ENCODE data around the gene SREK1IP1.
A peak's percentile ranks its signal among the peaks of the same experiment; 100 is the strongest.

Gene SREK1IP1

GRCh38 chr5:64768358-64769312 is at the start of gene SREK1IP1, which contains the start of gene CWC27:
Gene SREK1IP1, minus strand, starts transcription at chr5:64768691. Its CDS starts 174 bp downstream, at chr5:64768517.
Gene CWC27, plus strand, starts transcription at chr5:64768930. Its CDS starts 217 bp downstream, at chr5:64769147.
- Histone ChIP-seq H3K27ac (ENCODE audit: low read length) (peak within 1 kb of the TSS; percentile 96), H3K4me1 (ENCODE audit: control insufficient read depth in 1 of 2, insufficient read depth in 2 of 2, low read length in 2 of 2) (peaks cover 33 to 38% of the 10 kb centered on the region in 2 donors), H3K9me3 (ENCODE audit: control insufficient read depth in 1 of 2, low read length in 2 of 2) (no peaks in the 10 kb centered on the region)

GRCh38 chr5:64818245-64818644 is 49.8 kb upstream of the SREK1IP1 start:
- Histone ChIP-seq H3K27ac (ENCODE audit: low read length) (no peak overlapping the region), H3K9me3 (ENCODE audit: control insufficient read depth in 1 of 2, low read length in 2 of 2) (no peaks in the 10 kb centered on the region), H3K27me3 (ENCODE audit: low read depth, low read length) (no peaks in the 10 kb centered on the region), H3K36me3 (ENCODE audit: control insufficient read depth in 1 of 2, insufficient read depth in 2 of 2, low read length in 2 of 2) (no peaks in the 10 kb centered on the region), H3K4me1 (ENCODE audit: control insufficient read depth in 1 of 2, insufficient read depth in 2 of 2, low read length in 2 of 2) (no peaks in the 10 kb centered on the region), H3K4me3 (ENCODE audit: low read depth in 1 of 2, low read length in 2 of 2) (no peak overlapping the region)

More at GRCh38 chr5:64768358-64769312, at the start of gene SREK1IP1, which contains the start of gene CWC27:
- peaks cover 0 to 6% of the 10 kb centered on the region in 2 donors for H3K36me3 ChIP-seq (ENCODE audit: control insufficient read depth in 1 of 2, insufficient read depth in 2 of 2, low read length in 2 of 2)
- H3K27me3 ChIP-seq (ENCODE audit: low read depth, low read length), result no peaks in the 10 kb centered on the region
- peak within 1 kb of the TSS; percentile 98 to 99 for H3K4me3 ChIP-seq (ENCODE audit: low read depth in 1 of 2, low read length in 2 of 2)

GRCh38 chr5:64814073-64814472 is 45.6 kb upstream of the SREK1IP1 start:
- Histone ChIP-seq H3K36me3 (ENCODE audit: control insufficient read depth in 1 of 2, insufficient read depth in 2 of 2, low read length in 2 of 2) (no peaks in the 10 kb centered on the region), H3K4me1 (ENCODE audit: control insufficient read depth in 1 of 2, insufficient read depth in 2 of 2, low read length in 2 of 2) (no peaks in the 10 kb centered on the region), H3K27me3 (ENCODE audit: low read depth, low read length) (no peaks in the 10 kb centered on the region), H3K27ac (ENCODE audit: low read length) (no peak overlapping the region), H3K4me3 (ENCODE audit: low read depth in 1 of 2, low read length in 2 of 2) (no peak overlapping the region), H3K9me3 (ENCODE audit: control insufficient read depth in 1 of 2, low read length in 2 of 2) (no peaks in the 10 kb centered on the region)

- Histone ChIP-seq H3K27me3 (ENCODE audit: low read depth, low read length) (no peaks in the 10 kb centered on the region), H3K9me3 (ENCODE audit: control insufficient read depth in 1 of 2, low read length in 2 of 2) (no peaks in the 10 kb centered on the region), H3K27ac (ENCODE audit: low read length) (no peak overlapping the region), H3K4me3 (ENCODE audit: low read depth in 1 of 2, low read length in 2 of 2) (no peak overlapping the region), H3K4me1 (ENCODE audit: control insufficient read depth in 1 of 2, insufficient read depth in 2 of 2, low read length in 2 of 2) (no peaks in the 10 kb centered on the region), H3K36me3 (ENCODE audit: control insufficient read depth in 1 of 2, insufficient read depth in 2 of 2, low read length in 2 of 2) (peaks cover 0 to 5% of the 10 kb centered on the region in 2 donors)
Measured at GRCh38 chr5:64811050-64811640, 42.7 kb upstream of the SREK1IP1 start.

GRCh38 chr5:64807520-64807919 is 39.0 kb upstream of the SREK1IP1 start:
- no peaks in the 10 kb centered on the region for H3K27me3 ChIP-seq (ENCODE audit: low read depth, low read length)
- H3K27ac ChIP-seq (ENCODE audit: low read length), result no peak overlapping the region
- peaks cover 5 to 11% of the 10 kb centered on the region in 2 donors for H3K36me3 ChIP-seq (ENCODE audit: control insufficient read depth in 1 of 2, insufficient read depth in 2 of 2, low read length in 2 of 2)
- H3K4me1 ChIP-seq (ENCODE audit: control insufficient read depth in 1 of 2, insufficient read depth in 2 of 2, low read length in 2 of 2), result no peaks in the 10 kb centered on the region
- no peak overlapping the region for H3K4me3 ChIP-seq (ENCODE audit: low read depth in 1 of 2, low read length in 2 of 2)
- no peaks in the 10 kb centered on the region for H3K9me3 ChIP-seq (ENCODE audit: control insufficient read depth in 1 of 2, low read length in 2 of 2)

- peaks cover 11 to 16% of the 10 kb centered on the region in 2 donors for H3K36me3 ChIP-seq (ENCODE audit: control insufficient read depth in 1 of 2, insufficient read depth in 2 of 2, low read length in 2 of 2)
- H3K27ac ChIP-seq (ENCODE audit: low read length), result no peak overlapping the region
- no peaks in the 10 kb centered on the region for H3K4me1 ChIP-seq (ENCODE audit: control insufficient read depth in 1 of 2, insufficient read depth in 2 of 2, low read length in 2 of 2)
- no peaks in the 10 kb centered on the region for H3K27me3 ChIP-seq (ENCODE audit: low read depth, low read length)
- H3K9me3 ChIP-seq (ENCODE audit: control insufficient read depth in 1 of 2, low read length in 2 of 2), result no peaks in the 10 kb centered on the region
- no peak overlapping the region for H3K4me3 ChIP-seq (ENCODE audit: low read depth in 1 of 2, low read length in 2 of 2)
Measured at GRCh38 chr5:64806537-64806936, 38.0 kb upstream of the SREK1IP1 start.

GRCh38 chr5:64800926-64801325 is 32.4 kb upstream of the SREK1IP1 start:
- H3K4me3 ChIP-seq (ENCODE audit: low read depth in 1 of 2, low read length in 2 of 2), result no peak overlapping the region
- H3K27ac ChIP-seq (ENCODE audit: low read length), result no peak overlapping the region
- H3K27me3 ChIP-seq (ENCODE audit: low read depth, low read length), result no peaks in the 10 kb centered on the region
- H3K4me1 ChIP-seq (ENCODE audit: control insufficient read depth in 1 of 2, insufficient read depth in 2 of 2, low read length in 2 of 2), result no peaks in the 10 kb centered on the region
- H3K36me3 ChIP-seq (ENCODE audit: control insufficient read depth in 1 of 2, insufficient read depth in 2 of 2, low read length in 2 of 2), result peaks cover 11% of the 10 kb centered on the region in 2 donors
- H3K9me3 ChIP-seq (ENCODE audit: control insufficient read depth in 1 of 2, low read length in 2 of 2), result no peaks in the 10 kb centered on the region

- Histone ChIP-seq H3K9me3 (ENCODE audit: control insufficient read depth in 1 of 2, low read length in 2 of 2) (no peaks in the 10 kb centered on the region), H3K36me3 (ENCODE audit: control insufficient read depth in 1 of 2, insufficient read depth in 2 of 2, low read length in 2 of 2) (no peaks in the 10 kb centered on the region), H3K4me3 (ENCODE audit: low read depth in 1 of 2, low read length in 2 of 2) (no peak overlapping the region), H3K27me3 (ENCODE audit: low read depth, low read length) (no peaks in the 10 kb centered on the region), H3K27ac (ENCODE audit: low read length) (no peak overlapping the region), H3K4me1 (ENCODE audit: control insufficient read depth in 1 of 2, insufficient read depth in 2 of 2, low read length in 2 of 2) (no peaks in the 10 kb centered on the region)
Measured at GRCh38 chr5:64796301-64796700, 27.8 kb upstream of the SREK1IP1 start.

- Histone ChIP-seq H3K36me3 (ENCODE audit: control insufficient read depth in 1 of 2, insufficient read depth in 2 of 2, low read length in 2 of 2) (peaks cover 0 to 14% of the 10 kb centered on the region in 2 donors), H3K27me3 (ENCODE audit: low read depth, low read length) (no peaks in the 10 kb centered on the region), H3K9me3 (ENCODE audit: control insufficient read depth in 1 of 2, low read length in 2 of 2) (no peaks in the 10 kb centered on the region), H3K4me3 (ENCODE audit: low read depth in 1 of 2, low read length in 2 of 2) (no peak overlapping the region), H3K27ac (ENCODE audit: low read length) (no peak overlapping the region), H3K4me1 (ENCODE audit: control insufficient read depth in 1 of 2, insufficient read depth in 2 of 2, low read length in 2 of 2) (no peaks in the 10 kb centered on the region)
Measured at GRCh38 chr5:64794053-64794770, 25.7 kb upstream of the SREK1IP1 start.

- H3K4me3 ChIP-seq (ENCODE audit: low read depth in 1 of 2, low read length in 2 of 2), result no peak overlapping the region
Measured at GRCh38 chr5:64792469-64792868, 24.0 kb upstream of the SREK1IP1 start.

GRCh38 chr5:64790210-64790609 is 21.7 kb upstream of the SREK1IP1 start:
- Histone ChIP-seq H3K27ac (ENCODE audit: low read length) (no peak overlapping the region), H3K4me1 (ENCODE audit: control insufficient read depth in 1 of 2, insufficient read depth in 2 of 2, low read length in 2 of 2) (no peaks in the 10 kb centered on the region), H3K27me3 (ENCODE audit: low read depth, low read length) (no peaks in the 10 kb centered on the region), H3K4me3 (ENCODE audit: low read depth in 1 of 2, low read length in 2 of 2) (no peak overlapping the region), H3K9me3 (ENCODE audit: control insufficient read depth in 1 of 2, low read length in 2 of 2) (no peaks in the 10 kb centered on the region), H3K36me3 (ENCODE audit: control insufficient read depth in 1 of 2, insufficient read depth in 2 of 2, low read length in 2 of 2) (peaks cover 0 to 20% of the 10 kb centered on the region in 2 donors)

More at GRCh38 chr5:64792469-64792868, 24.0 kb upstream of the SREK1IP1 start:
- Histone ChIP-seq H3K36me3 (ENCODE audit: control insufficient read depth in 1 of 2, insufficient read depth in 2 of 2, low read length in 2 of 2) (peaks cover 0 to 14% of the 10 kb centered on the region in 2 donors), H3K4me1 (ENCODE audit: control insufficient read depth in 1 of 2, insufficient read depth in 2 of 2, low read length in 2 of 2) (no peaks in the 10 kb centered on the region), H3K27me3 (ENCODE audit: low read depth, low read length) (no peaks in the 10 kb centered on the region), H3K9me3 (ENCODE audit: control insufficient read depth in 1 of 2, low read length in 2 of 2) (no peaks in the 10 kb centered on the region), H3K27ac (ENCODE audit: low read length) (no peak overlapping the region)
